A549 (cell line): ENCODE measurements around the gene RIC3. TPM values are rescaled to one million over a fixed set of nuclear protein-coding genes. Genes with fewer than 3 reads are reported as not detected.

Source experiments
- ATAC-seq, 2 experiments: fragments of 200-7000 bp in 1 of 2; fragments of >200 bp in 1 of 2; cut with Nextera tagmentation in 1 of 2; cut with Tn5 transposase in 1 of 2; 3 replicates each; pipeline versions ENCODE4 v1.8.0 to v1.9.1; 2018 to 2020; ENCODE audit warnings: mild to moderate bottlenecking in 1 of 2, moderate library complexity in 1 of 2
- CTCF ChIA-PET: fragments of 300-600 bp; sonication (Branson Sonifier 250); formaldehyde crosslinking; extraction: SDS; loops from one replicate; lab custom pipeline; 2021; ENCODE audit warnings: antibody characterized with exemption, inconsistent platforms; lab: Yijun Ruan, JAX
- POLR2A ChIA-PET: fragments of 350-600 bp; formaldehyde crosslinking; extraction: SDS; loops from one replicate; lab custom pipeline; 2021; ENCODE audit warnings: antibody characterized with exemption, inconsistent platforms; lab: Yijun Ruan, JAX
- DNase-seq, 2 experiments: peaks; one replicate each; pipeline versions ENCODE4 v3.0.0 to v3.0.0-alpha.2; 2011 to 2016; ENCODE audit warnings: low read depth in 1 of 2, low spot score in 1 of 2
- FAIRE-seq: peaks from 2 replicates; lab custom pipeline; 2011; peaks lifted over from hg19 to GRCh38; lab: Jason Lieb, UNC
- H3K27ac ChIP-seq, 2 experiments: fragments of >200 bp; sonication (Bioruptor Twin); formaldehyde crosslinking; 3 replicates each; pipeline ENCODE4 v1.5.1; 2016 to 2017
- H3K4me1 ChIP-seq: fragments of >200 bp; sonication (Bioruptor Twin); formaldehyde crosslinking; 3 replicates; pipeline ENCODE4 v1.6.1; 2016
- H3K4me2 ChIP-seq: fragments of >200 bp; sonication (Bioruptor Twin); formaldehyde crosslinking; 3 replicates; pipeline ENCODE4 v1.6.1; 2016
- H3K4me3 ChIP-seq: fragments of >200 bp; sonication (Bioruptor Twin); formaldehyde crosslinking; 3 replicates; pipeline ENCODE4 v1.5.1; 2016
- H3K9me3 ChIP-seq: fragments of >200 bp; sonication (Bioruptor Twin); formaldehyde crosslinking; 3 replicates; pipeline ENCODE4 v1.6.1; 2016
- ATOH8 ChIP-seq: fragments of 250-450 bp; sonication (Bioruptor Pico); IDR thresholded peaks from 2 replicates; pipeline ENCODE4 v1.5.0; 2020; ENCODE audit warnings: low read depth, mild to moderate bottlenecking, moderate library complexity
- BHLHE40 ChIP-seq: IDR thresholded peaks from 2 replicates; pipeline ENCODE4 v1.6.1; 2012; ENCODE audit warnings: low read depth, low read length, inconsistent platforms
- CEBPB ChIP-seq, 2 experiments: fragments of >200 bp in 1 of 2; sonication (Bioruptor Twin) in 1 of 2; formaldehyde crosslinking in 1 of 2; IDR thresholded peaks; 2 replicates each; pipeline ENCODE4 v1.6.1; 2012 to 2016
- CHD4 ChIP-seq: fragments of 200-600 bp; sonication (generic); IDR thresholded peaks from 2 replicates; pipeline ENCODE4 v1.6.1; 2016; ENCODE audit warnings: antibody characterized with exemption, mild to moderate bottlenecking, borderline replicate concordance
- CTCF ChIP-seq: fragments of >200 bp; sonication (Bioruptor Twin); formaldehyde crosslinking; IDR thresholded peaks from 3 replicates; pipeline ENCODE4 v1.5.1; 2016
- E2F6 ChIP-seq: IDR thresholded peaks from 2 replicates; pipeline ENCODE4 v1.6.1; 2012; ENCODE audit warnings: low read depth, borderline replicate concordance
- EHF ChIP-seq: fragments of 250-450 bp; sonication (Bioruptor Pico); IDR thresholded peaks from 2 replicates; pipeline ENCODE4 v1.5.0; 2020; ENCODE audit warnings: mild to moderate bottlenecking
- ELK1 ChIP-seq: fragments of 150-350 bp; IDR thresholded peaks from 2 replicates; pipeline ENCODE4 v1.6.1; 2014; ENCODE audit warnings: low read depth, mild to moderate bottlenecking, low read length
- HDAC2 ChIP-seq: fragments of 200-600 bp; sonication (generic); IDR thresholded peaks from 2 replicates; pipeline ENCODE4 v1.6.1; 2016
- HEYL ChIP-seq: fragments of 250-450 bp; sonication (Bioruptor Pico); IDR thresholded peaks from 2 replicates; pipeline ENCODE4 v1.8.0; 2021; ENCODE audit warnings: mild to moderate bottlenecking, moderate library complexity
- MAFK ChIP-seq: fragments of 450-650 bp; IDR thresholded peaks from 2 replicates; pipeline ENCODE4 v1.6.1; 2014; ENCODE audit not compliant: partially characterized antibody
- MAX ChIP-seq: IDR thresholded peaks from 2 replicates; pipeline ENCODE4 v1.6.1; 2012
- PBX3 ChIP-seq: IDR thresholded peaks from 2 replicates; pipeline ENCODE4 v1.6.1; 2012
- POLR2A ChIP-seq: IDR thresholded peaks from 2 replicates; pipeline ENCODE4 v1.6.1; 2012; ENCODE audit warnings: mild to moderate bottlenecking, low read length
- RARB ChIP-seq: fragments of 250-450 bp; sonication (Bioruptor Pico); IDR thresholded peaks from 2 replicates; pipeline ENCODE4 v1.8.0; 2021; ENCODE audit warnings: mild to moderate bottlenecking, moderate library complexity
- RCOR1 ChIP-seq: fragments of 150-350 bp; IDR thresholded peaks from 2 replicates; pipeline ENCODE4 v1.6.1; 2014; ENCODE audit warnings: antibody characterized with exemption, low read length, low read depth
- REST ChIP-seq: fragments of 200-600 bp; sonication (generic); IDR thresholded peaks from 2 replicates; pipeline ENCODE4 v1.6.1; 2016; ENCODE audit warnings: antibody characterized with exemption, mild to moderate bottlenecking, moderate library complexity
- RNF2 ChIP-seq: fragments of 200-600 bp; sonication (generic); IDR thresholded peaks from 2 replicates; pipeline ENCODE4 v1.6.1; 2016; ENCODE audit warnings: low read depth, mild to moderate bottlenecking, antibody characterized with exemption, moderate library complexity, borderline replicate concordance
- SREBF2 ChIP-seq: fragments of 450-650 bp; IDR thresholded peaks from 2 replicates; pipeline ENCODE4 v1.6.1; 2014; ENCODE audit warnings: mild to moderate bottlenecking, moderate library complexity
- TFCP2L1 ChIP-seq: fragments of 250-450 bp; sonication (Bioruptor Pico); IDR thresholded peaks from 2 replicates; pipeline ENCODE4 v1.5.0; 2021; ENCODE audit warnings: mild to moderate bottlenecking
- TP53 ChIP-seq: fragments of 250-450 bp; sonication (Bioruptor Pico); IDR thresholded peaks from 2 replicates; pipeline ENCODE4 v1.5.0; 2021; ENCODE audit warnings: mild to moderate bottlenecking, moderate library complexity
- USF2 ChIP-seq: fragments of 450-650 bp; IDR thresholded peaks from 2 replicates; pipeline ENCODE4 v1.6.1; 2014; ENCODE audit warnings: antibody characterized with exemption
- ZFP36 ChIP-seq: fragments of 450-650 bp; IDR thresholded peaks from 2 replicates; pipeline ENCODE4 v1.6.1; 2014; ENCODE audit warnings: borderline replicate concordance; ENCODE audit not compliant: partially characterized antibody
- WGBS: methylation state at CpG from one replicate; pipeline ENCODE4 v1.1.6; 2017; ENCODE audit errors: missing lambda C conversion rate; 5-methylcytosine and 5-hydroxymethylcytosine counted together
- polyA plus RNA-seq, 4 experiments: library from polyadenylated mRNA; depleted of rRNA in 3 of 4; stranded (reverse); fragments of >200 nt; fragmentation: RNase III in 1 of 4; extraction: RNeasy Plus Mini Kit Qiagen cat#74134 plus additional on column Dnase treatment in 1 of 4; gene quantifications; 2 replicates in 3 of 4; 3 replicates in 1 of 4; pipeline ENCODE4 v1.2.3, GENCODE V29; 2011 to 2017

Gene RIC3
- polyA plus RNA-seq, 2 of the 4 experiments (the other 2 are of a cell fraction) = 1.7 to 3.2 TPM

- CTCF ChIA-PET = interaction anchor here (1.1 to 30.1 kb wide), 6 partner anchors 7 to 90 kb away, joined by 4 to 644 read pairs (median 99); partner anchors contain the start of gene TUB
- no peaks in the 10 kb centered on the region for H3K4me1 ChIP-seq
- FAIRE-seq = no peak
- H3K27ac ChIP-seq = no peak overlapping the region
- POLR2A ChIA-PET = no interaction called here
- TF ChIP-seq USF2 (no peak), ATOH8 (CRISPR knock-in tag) (no peak), ELK1 (no peak), EHF (CRISPR knock-in tag) (no peak), CTCF (no peak), SREBF2 (no peak), TP53 (CRISPR knock-in tag) (no peak), RARB (no peak), RCOR1 (no peak), MAX (no peak), PBX3 (no peak)
- H3K4me2 ChIP-seq = no peak overlapping the region
- ATAC-seq = no peak
- H3K4me3 ChIP-seq = no peak overlapping the region
- no peaks in the 10 kb centered on the region for H3K9me3 ChIP-seq
- DNase-seq = no peak
- WGBS = 84% methylated on average over 3 of the region's 12 CpGs
These were observed 73.5 kb downstream of the RIC3 start for GRCh38 chr11:8095371-8095770.

- no peak overlapping the region for H3K27ac ChIP-seq
- H3K4me1 ChIP-seq = no peaks in the 10 kb centered on the region
- H3K4me3 ChIP-seq = no peak overlapping the region
- 88% methylated on average over 7 of the region's 11 CpGs for WGBS
- CTCF ChIA-PET = interaction anchor here (0.9 to 30.1 kb wide), 8 partner anchors 6 to 204 kb away, joined by 3 to 644 read pairs (median 30); partner anchors contain the start of genes EIF3F and TUB
- ATAC-seq = no peak
- no peak overlapping the region for H3K4me2 ChIP-seq
- DNase-seq = no peak
- H3K9me3 ChIP-seq = no peaks in the 10 kb centered on the region
- POLR2A ChIA-PET = no interaction called here
- FAIRE-seq = no peak
- TF ChIP-seq CTCF (no peak), TP53 (CRISPR knock-in tag) (no peak), CEBPB (IDR thresholded peaks at IDR 0.05) (no peak), CHD4 (no peak), MAFK (no peak), BHLHE40 (no peak), USF2 (no peak), E2F6 (no peak), ZFP36 (no peak), POLR2A (no peak), RCOR1 (no peak), RNF2 (no peak), REST (no peak), TFCP2L1 (no peak), HEYL (CRISPR knock-in tag) (no peak), HDAC2 (no peak)
These were observed 74.2 kb downstream of the RIC3 start for GRCh38 chr11:8094656-8095055.
